Loucy (cell line): ENCODE measurements around the gene G2E3.

Experiments used
- H2AFZ ChIP-seq: fragments of 200-600 bp; sonication (generic); 2 replicates; pipeline ENCODE4 v1.6.0; 2016; ENCODE audit warnings: antibody characterized with exemption, mild to moderate bottlenecking, low read length, moderate library complexity
- H3F3A ChIP-seq: fragments of 200-600 bp; 2 replicates; pipeline ENCODE4 v1.6.0; 2016; ENCODE audit warnings: antibody characterized with exemption, low read depth, mild to moderate bottlenecking
- H3K27me3 ChIP-seq: fragments of 200-600 bp; sonication (generic); 2 replicates; pipeline ENCODE4 v1.6.1; 2014; ENCODE audit warnings: low read length, mild to moderate bottlenecking; ENCODE audit not compliant: insufficient read depth, poor library complexity, severe bottlenecking
- H3K36me3 ChIP-seq: fragments of 200-600 bp; sonication (generic); 2 replicates; pipeline ENCODE4 v1.6.1; 2016; ENCODE audit warnings: low read length; ENCODE audit not compliant: insufficient read depth
- H3K4me1 ChIP-seq: fragments of 200-600 bp; sonication (generic); 2 replicates; pipeline ENCODE4 v1.5.1; 2014; ENCODE audit warnings: low read length, mild to moderate bottlenecking; ENCODE audit not compliant: insufficient read depth, poor library complexity, severe bottlenecking
- H3K4me2 ChIP-seq: fragments of 200-600 bp; sonication (generic); 2 replicates; pipeline ENCODE4 v1.6.0; 2014; ENCODE audit warnings: antibody characterized with exemption, low read length, low read depth, mild to moderate bottlenecking; ENCODE audit not compliant: poor library complexity, severe bottlenecking
- H3K4me3 ChIP-seq: fragments of 200-600 bp; sonication (generic); 2 replicates; pipeline ENCODE4 v1.5.1; 2014; ENCODE audit warnings: low read length, mild to moderate bottlenecking, mixed read lengths; ENCODE audit not compliant: poor library complexity, severe bottlenecking
- H3K79me2 ChIP-seq: fragments of 200-600 bp; sonication (generic); 2 replicates; pipeline ENCODE4 v1.6.1; 2014; ENCODE audit warnings: low read length; ENCODE audit not compliant: insufficient read depth
- H3K9ac ChIP-seq: fragments of 200-600 bp; sonication (generic); 2 replicates; pipeline ENCODE4 v1.6.0; 2014; ENCODE audit warnings: mild to moderate bottlenecking, low read depth, low read length, moderate library complexity; ENCODE audit not compliant: poor library complexity, severe bottlenecking
- H3K9me2 ChIP-seq: fragments of 200-600 bp; sonication (generic); replicated peaks from 2 replicates; pipeline ENCODE4 v1.6.1; 2016; ENCODE audit warnings: low read depth, low read length, mixed read lengths
- H3K9me3 ChIP-seq: fragments of 200-600 bp; sonication (generic); 2 replicates; pipeline ENCODE4 v1.6.1; 2014; ENCODE audit warnings: mild to moderate bottlenecking, antibody characterized with exemption, low read length, low read depth; ENCODE audit not compliant: insufficient read depth
- H4K20me1 ChIP-seq: fragments of 200-600 bp; sonication (generic); 2 replicates; pipeline ENCODE4 v1.6.0; 2014; ENCODE audit warnings: antibody characterized with exemption, low read length, mild to moderate bottlenecking; ENCODE audit not compliant: insufficient read depth, poor library complexity, severe bottlenecking
- CTCF ChIP-seq: fragments of 200-600 bp; sonication (generic); conservative IDR thresholded peaks from 2 replicates; pipeline ENCODE4 v1.5.1; 2014; ENCODE audit warnings: mild to moderate bottlenecking, antibody characterized with exemption, low read length
- EZH2phosphoT487 ChIP-seq: fragments of 200-600 bp; IDR thresholded peaks from 2 replicates; pipeline ENCODE4 v1.6.1; 2018; ENCODE audit warnings: antibody characterized with exemption, mild to moderate bottlenecking, moderate library complexity, borderline replicate concordance

Gene G2E3

GRCh38 chr14:30528778-30529642 lies 29.9 kb upstream of the G2E3 start:
- Histone ChIP-seq H4K20me1 (no peaks in the 10 kb centered on the region), H2AFZ (no peak overlapping the region)

GRCh38 chr14:30532264-30532663 lies 26.7 kb upstream of the G2E3 start:
- TF ChIP-seq EZH2phosphoT487 = no peak
- no peak for TF ChIP-seq CTCF
- no peak overlapping the region for H3K9ac ChIP-seq

More at GRCh38 chr14:30528778-30529642, 29.9 kb upstream of the G2E3 start:
- Histone ChIP-seq H3K4me1 (no peaks in the 10 kb centered on the region), H3K27me3 (no peaks in the 10 kb centered on the region), H3K4me2 (no peak overlapping the region), H3K36me3 (no peaks in the 10 kb centered on the region), H3K9me2 (no peaks in the 10 kb centered on the region), H3K4me3 (no peak overlapping the region), H3K9me3 (no peaks in the 10 kb centered on the region), H3F3A (no peaks in the 10 kb centered on the region), H3K9ac (no peak overlapping the region), H3K79me2 (no peaks in the 10 kb centered on the region)
- no peak for TF ChIP-seq EZH2phosphoT487

GRCh38 chr14:30533126-30533525 lies 25.8 kb upstream of the G2E3 start:
- H3K4me1 ChIP-seq = no peaks in the 10 kb centered on the region
- H2AFZ ChIP-seq = no peak overlapping the region
- no peak overlapping the region for H3K4me2 ChIP-seq

More at GRCh38 chr14:30532264-30532663, 26.7 kb upstream of the G2E3 start:
- Histone ChIP-seq H3K4me3 (no peak overlapping the region), H3K27me3 (peaks cover 3% of the 10 kb centered on the region), H4K20me1 (no peaks in the 10 kb centered on the region), H3F3A (no peaks in the 10 kb centered on the region), H2AFZ (no peak overlapping the region), H3K36me3 (no peaks in the 10 kb centered on the region), H3K9me2 (no peaks in the 10 kb centered on the region), H3K79me2 (no peaks in the 10 kb centered on the region), H3K4me2 (no peak overlapping the region), H3K9me3 (no peaks in the 10 kb centered on the region), H3K4me1 (no peaks in the 10 kb centered on the region)

More at GRCh38 chr14:30533126-30533525, 25.8 kb upstream of the G2E3 start:
- no peaks in the 10 kb centered on the region for H3K36me3 ChIP-seq
- H3K27me3 ChIP-seq = peaks cover 6% of the 10 kb centered on the region
- no peak overlapping the region for H3K9ac ChIP-seq
- H3K4me3 ChIP-seq = no peak overlapping the region
- H3K9me2 ChIP-seq = no peaks in the 10 kb centered on the region
- H3F3A ChIP-seq = no peaks in the 10 kb centered on the region
- no peaks in the 10 kb centered on the region for H4K20me1 ChIP-seq
- H3K9me3 ChIP-seq = no peaks in the 10 kb centered on the region
- H3K79me2 ChIP-seq = no peaks in the 10 kb centered on the region
- TF ChIP-seq EZH2phosphoT487 (no peak), CTCF (no peak)
